ENCODE measurements around the gene PPP1R18. TPM values are rescaled to one million over a fixed set of nuclear protein-coding genes. Genes with fewer than 3 reads are reported as not detected.
A peak's percentile ranks its signal among the peaks of the same experiment; 100 is the strongest.
"Not testable (repeated sequence)": the region's sequence is repeated elsewhere in the genome, so short reads cannot be mapped to it uniquely, and the experiment has no call there.

The PPP1R18 gene, protein sequence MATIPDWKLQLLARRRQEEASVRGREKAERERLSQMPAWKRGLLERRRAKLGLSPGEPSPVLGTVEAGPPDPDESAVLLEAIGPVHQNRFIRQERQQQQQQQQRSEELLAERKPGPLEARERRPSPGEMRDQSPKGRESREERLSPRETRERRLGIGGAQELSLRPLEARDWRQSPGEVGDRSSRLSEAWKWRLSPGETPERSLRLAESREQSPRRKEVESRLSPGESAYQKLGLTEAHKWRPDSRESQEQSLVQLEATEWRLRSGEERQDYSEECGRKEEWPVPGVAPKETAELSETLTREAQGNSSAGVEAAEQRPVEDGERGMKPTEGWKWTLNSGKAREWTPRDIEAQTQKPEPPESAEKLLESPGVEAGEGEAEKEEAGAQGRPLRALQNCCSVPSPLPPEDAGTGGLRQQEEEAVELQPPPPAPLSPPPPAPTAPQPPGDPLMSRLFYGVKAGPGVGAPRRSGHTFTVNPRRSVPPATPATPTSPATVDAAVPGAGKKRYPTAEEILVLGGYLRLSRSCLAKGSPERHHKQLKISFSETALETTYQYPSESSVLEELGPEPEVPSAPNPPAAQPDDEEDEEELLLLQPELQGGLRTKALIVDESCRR
- 10 to 100 TPM; 32.3 to 40.7 (median 37.6) TPM for polyA plus RNA-seq (ENCODE audit: insufficient read length in 4 of 4)

DNA sequence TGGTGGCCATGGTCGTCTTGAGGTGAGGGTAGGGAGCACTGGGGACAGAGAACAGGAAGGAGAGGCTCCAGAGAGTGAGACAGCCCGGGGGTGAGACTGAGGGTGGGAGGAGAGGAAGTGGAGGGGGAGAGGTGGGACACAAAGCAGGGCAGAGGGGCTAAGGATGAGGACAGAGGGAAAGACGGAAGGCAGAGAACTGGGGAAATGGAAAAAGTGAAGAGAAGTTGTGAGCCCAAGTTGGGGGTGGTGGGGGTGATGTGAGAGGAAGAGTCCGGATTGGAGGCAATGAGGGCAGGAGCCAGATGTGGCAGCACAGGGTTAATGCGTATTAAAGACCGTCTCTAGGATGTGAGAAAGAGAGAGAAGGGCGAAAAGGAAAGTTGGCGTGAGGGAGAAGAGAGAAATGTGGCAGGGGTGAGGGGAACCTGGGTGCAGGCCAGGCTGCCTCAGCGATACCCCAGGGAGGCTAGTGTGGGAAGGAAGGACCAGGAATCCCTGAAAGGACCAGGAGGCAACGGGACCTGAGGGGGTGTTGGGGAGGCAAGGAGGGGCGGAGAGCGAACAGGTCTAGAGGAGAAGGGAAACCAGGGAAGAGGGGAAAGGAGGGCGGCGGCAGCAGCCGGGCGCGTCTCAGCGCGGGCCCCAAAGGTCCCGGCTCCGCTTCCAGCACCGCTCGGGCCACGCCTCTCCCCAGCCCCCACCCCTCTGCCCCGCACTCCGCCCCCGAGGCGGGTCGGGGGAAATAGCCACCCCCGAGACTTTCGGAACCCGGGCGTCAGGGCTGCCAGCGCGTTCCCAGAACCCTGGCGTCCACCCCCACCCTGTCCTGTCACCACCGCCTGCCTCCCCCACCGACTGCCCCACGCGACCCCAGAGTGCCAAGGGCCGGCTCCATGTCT lies at the start of gene PPP1R18:
PPP1R18 (minus strand) TSS at position 637 of the 899 bp plus-strand sequence; CDS start at position 10, 627 bp downstream.
- no peak for DNase-seq (ENCODE audit: low read depth in 4 of 4, low spot score in 2 of 4)

DNA sequence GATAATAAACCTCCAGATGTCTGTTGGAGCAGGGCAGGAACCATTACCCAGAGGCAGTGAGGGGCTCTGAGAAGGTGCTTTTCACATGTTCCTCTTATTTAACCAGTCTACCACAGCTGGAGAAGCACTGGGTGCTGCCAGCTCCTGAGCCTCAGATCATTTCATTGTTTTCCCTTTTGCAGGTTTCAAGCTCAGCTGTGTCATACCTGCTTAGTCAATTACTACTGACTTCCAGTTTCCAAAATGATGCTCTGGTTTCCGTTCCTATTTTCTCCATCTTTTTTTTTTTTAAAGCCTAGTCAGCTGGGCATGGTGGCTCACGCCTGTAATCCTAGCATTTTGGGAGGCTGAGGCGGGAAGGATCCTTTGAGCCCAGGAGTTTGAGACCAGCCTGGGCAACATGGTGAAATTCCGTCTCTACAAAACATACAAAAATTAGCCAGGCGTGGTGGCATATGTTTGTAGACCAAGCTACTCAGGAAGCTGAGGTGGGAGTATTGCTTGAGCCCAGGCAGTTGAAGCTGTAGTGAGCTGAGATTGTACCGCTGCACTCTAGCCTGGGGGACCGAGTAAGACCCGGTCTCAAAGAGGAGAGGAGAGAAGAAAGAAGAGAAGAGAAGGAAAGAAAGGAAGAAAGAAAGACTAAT lies 49.3 kb upstream of the PPP1R18 start:
- no peak for DNase-seq (ENCODE audit: low read depth in 4 of 4, low spot score in 2 of 4)

DNA sequence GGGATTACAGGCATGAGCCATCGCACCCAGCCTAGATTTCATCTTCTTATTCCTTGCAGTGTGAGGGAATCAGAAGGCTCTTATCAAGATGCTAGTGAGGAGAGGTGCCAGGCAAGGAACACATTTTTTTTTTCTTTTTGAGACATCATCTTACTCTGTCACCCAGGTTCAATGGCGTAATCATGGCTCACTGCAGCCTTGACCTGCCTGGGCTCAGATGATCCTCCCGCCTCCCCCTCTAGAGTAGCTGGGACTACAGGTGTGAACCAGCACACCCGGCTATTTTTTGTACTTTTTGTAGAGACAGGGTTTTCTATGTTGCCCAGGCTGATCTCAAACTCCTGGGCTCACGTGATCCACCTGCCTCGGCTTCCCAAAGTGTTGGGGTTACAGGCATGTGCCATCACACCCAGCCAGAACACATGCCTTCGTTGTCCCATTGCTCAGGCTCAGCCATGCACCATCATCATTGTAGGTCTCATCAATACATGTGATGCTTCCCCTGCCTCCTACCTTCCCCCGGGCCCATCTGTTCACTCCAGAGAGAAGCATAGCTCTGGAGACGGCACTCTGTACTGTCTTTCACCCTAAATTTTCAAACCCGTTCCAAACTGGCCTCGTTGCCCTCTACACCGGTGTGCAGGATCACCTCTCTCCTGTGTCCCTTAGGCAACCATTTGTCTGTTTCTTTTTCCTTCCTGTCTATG lies 45.9 kb upstream of the PPP1R18 start:
- DNase-seq (ENCODE audit: low read depth in 4 of 4, low spot score in 2 of 4): no peak

DNA sequence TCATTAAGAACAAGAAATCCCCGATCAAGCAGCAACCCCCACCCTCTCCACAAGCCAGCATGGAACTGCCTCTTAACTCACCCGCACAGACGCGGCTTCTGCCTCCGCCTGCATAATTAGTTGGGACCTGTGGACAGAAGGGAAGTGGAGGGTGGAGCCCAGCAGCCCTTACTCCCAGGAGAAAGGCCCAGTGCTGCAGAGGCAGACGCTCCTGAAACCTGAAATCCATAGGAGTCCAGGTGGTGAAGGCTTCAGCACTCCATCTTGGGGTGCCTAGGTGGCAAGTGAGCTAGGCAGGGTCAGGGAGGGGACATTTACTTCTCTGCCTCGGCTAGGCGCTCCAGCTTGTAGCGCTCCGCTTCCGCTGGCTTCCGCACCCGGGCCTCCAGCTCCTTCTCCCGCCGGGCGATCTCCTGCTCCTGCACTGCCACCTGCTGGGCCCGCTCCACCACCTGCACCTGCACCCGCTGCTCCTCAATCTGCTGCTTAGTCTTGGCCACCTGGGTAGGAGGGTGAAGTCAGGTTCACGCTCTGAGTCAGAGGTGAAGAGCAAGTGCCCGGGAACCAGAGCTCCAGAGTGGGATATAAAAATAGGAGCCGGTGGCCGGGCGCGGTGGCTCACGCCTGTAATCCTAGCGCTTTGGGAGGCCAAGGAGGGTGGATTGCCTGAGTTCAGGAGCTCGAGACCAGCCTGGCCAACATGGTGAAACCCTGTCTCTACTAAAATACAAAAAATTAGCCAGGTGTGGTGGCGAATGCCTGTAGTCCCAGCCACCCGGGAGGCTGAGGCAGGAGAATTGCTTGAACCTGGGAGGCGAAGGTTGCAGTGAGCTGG lies 44.4 kb upstream of the PPP1R18 start:
- DNase-seq (ENCODE audit: low read depth in 4 of 4, low spot score in 2 of 4): no peak

DNA sequence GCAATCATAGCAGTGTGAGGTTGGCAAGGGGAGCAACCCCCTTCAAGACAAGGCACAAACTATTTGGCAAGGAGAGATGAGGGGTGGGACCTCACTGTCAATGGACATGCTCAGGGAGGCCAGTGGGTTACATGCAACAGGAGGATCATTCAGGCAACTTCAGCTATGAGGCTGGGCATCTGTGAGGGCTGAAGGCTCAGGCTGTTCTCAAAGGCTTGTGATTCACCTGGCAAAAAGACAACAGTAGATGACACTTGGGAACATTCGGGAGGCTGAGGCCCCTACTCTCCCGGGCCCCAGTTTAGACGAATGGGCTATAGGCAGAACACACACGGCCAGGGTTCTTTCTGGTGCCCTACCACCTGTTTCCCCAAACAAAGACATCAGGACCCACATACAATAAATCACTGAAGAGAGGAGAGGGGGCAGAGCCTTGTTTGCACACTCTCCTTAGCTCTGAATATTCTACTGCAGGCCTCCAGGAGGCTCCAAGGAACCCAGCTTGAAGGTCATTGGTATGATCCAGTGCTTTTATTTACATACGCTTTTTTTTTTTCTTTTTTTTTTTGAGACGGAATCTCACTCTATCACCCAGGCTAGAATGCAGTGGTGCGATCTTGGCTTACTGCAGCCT lies 41.6 kb upstream of the PPP1R18 start:
- DNase-seq (ENCODE audit: low read depth in 4 of 4, low spot score in 2 of 4): no peak

DNA sequence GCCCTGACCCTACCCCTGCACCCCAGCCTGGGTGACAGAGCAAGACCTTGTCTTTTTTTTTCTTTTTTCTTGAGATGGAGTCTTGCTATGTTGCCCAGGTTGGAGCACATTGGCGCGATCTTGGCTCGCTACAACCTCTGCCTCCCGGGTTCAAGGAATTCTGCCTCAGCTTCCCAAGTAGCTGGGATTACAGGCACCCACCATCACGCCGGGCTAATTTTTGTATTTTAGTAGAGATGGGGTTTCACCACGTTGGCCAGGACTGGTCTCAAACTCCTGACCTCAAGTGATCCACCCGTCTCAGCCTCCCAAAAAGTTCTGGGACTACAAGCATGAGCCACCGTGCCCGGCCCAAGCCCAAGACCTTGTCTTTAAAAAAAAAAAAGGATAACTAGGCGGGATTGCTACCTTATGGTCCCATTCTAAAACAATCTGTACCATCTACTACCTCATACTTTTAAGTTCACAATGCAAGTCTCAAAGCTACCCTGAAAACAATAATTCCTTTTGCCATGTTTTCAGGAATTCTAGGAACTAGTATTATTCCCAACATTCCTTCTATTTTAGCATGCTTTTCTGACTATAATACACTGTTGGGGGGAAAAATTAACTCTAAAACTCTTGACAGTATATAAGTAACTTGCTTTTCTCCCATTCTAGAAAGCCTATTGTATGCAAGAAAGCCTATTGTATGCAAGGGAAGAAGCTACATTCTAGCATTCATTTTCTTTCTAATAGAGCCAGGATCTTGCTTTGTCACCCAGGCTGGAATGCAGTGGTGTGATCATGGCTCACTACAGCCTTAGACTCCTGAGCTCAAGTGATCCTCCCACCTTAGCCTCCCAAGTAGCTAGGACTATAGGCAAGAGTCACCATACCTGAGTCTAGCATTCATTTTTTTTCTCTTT lies 40.3 kb upstream of the PPP1R18 start:
- no peak for DNase-seq (ENCODE audit: low read depth in 4 of 4, low spot score in 2 of 4)

DNA sequence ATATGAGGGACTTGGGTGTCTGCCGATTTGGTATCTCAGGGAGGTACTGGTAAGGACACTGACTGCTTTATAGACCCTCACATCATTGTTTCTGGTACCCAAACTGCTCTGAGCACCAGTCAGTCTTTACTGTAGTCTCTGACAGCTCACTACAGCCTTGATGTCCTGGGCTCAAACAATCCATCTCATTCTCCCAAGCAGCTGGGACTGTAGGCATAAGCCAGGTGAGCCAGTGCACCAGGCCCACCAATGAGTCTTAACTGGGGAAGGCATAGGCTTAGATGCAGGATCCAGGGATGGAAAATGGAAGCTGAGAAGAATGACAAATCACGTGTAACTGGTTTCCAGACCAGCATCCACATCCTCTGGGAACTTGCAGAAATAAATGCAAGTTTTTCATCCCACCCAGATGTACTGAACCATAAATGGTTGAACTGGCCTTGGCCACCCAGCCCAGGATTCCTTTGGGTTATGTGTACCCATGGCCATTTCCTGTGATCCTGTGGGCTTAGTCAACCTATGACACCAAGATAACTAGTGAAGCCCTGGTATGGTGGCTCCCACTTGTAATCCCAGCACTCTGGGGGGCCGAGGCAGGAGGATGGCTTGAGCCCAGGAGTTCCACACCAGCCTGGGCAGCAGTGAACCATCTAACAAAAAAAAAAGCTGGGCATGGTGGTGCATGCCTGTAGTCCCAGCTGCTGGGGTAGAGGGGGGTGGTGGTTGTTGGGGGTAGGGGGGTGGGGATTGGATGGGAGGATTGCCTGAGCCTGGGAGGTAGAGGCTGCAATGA lies 39.5 kb upstream of the PPP1R18 start:
- DNase-seq (ENCODE audit: low read depth in 4 of 4, low spot score in 2 of 4): no peak

DNA sequence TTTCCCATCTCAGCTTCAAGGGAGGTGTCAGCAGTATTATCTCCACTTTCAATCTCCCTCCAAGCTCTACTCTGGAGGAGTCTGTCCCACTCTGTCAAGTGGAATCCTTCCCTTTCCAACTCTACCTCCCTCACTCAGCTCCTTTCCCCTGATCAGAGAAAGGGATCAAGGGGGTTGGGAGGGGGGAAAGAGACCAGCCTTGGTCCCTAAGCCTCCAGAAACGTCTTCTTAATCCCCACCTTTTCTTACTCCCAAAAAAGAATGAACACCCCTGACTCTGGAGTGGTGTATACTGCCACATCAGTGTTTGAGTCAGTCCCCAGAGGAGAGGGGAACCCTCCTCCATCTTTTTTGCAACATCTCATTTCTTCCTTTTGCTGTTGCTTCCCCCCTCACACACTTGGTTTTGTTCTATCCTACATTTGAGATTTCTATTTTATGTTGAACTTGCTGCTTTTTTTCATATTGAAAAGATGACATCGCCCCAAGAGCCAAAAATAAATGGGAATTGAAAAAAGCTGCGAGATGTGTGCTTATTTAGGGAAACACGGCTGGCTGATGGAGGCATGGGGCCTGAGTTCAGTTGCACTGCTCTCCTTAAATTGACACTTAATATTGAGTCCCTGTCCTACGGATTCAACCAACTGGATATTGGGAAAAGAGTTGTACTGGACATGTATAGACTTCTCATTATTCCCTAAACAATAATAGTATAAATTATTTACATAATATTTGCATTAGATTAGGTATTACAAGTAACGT lies 38.6 kb upstream of the PPP1R18 start:
- DNase-seq (ENCODE audit: low read depth in 4 of 4, low spot score in 2 of 4): no peak

DNA sequence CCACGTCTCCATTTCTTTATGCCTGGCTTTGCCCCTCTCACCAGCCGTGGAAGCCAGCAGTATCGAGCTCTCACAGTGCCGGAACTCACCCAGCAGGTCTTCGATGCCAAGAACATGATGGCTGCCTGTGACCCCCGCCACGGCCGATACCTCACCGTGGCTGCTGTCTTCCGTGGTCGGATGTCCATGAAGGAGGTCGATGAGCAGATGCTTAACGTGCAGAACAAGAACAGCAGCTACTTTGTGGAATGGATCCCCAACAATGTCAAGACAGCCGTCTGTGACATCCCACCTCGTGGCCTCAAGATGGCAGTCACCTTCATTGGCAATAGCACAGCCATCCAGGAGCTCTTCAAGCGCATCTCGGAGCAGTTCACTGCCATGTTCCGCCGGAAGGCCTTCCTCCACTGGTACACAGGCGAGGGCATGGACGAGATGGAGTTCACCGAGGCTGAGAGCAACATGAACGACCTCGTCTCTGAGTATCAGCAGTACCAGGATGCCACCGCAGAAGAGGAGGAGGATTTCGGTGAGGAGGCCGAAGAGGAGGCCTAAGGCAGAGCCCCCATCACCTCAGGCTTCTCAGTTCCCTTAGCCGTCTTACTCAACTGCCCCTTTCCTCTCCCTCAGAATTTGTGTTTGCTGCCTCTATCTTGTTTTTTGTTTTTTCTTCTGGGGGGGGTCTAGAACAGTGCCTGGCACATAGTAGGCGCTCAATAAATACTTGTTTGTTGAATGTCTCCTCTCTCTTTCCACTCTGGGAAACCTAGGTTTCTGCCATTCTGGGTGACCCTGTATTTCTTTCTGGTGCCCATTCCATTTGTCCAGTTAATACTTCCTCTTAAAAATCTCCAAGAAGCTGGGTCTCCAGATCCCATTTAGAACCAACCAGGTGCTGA lies 37.6 kb upstream of the PPP1R18 start:
- not testable (repeated sequence) for DNase-seq (ENCODE audit: low read depth in 4 of 4, low spot score in 2 of 4)

DNA sequence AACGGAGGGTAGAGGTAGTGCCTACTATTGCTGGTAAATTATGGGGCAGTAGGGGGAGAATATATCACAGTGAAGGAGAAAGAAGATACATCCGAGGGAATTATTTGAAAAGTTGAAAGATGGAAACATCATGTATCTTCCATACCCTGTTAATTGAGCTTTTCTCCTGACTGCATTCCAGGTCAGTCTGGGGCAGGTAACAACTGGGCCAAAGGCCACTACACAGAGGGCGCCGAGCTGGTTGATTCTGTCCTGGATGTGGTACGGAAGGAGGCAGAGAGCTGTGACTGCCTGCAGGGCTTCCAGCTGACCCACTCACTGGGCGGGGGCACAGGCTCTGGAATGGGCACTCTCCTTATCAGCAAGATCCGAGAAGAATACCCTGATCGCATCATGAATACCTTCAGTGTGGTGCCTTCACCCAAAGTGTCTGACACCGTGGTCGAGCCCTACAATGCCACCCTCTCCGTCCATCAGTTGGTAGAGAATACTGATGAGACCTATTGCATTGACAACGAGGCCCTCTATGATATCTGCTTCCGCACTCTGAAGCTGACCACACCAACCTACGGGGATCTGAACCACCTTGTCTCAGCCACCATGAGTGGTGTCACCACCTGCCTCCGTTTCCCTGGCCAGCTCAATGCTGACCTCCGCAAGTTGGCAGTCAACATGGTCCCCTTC lies 36.9 kb upstream of the PPP1R18 start:
- not testable (repeated sequence) for DNase-seq (ENCODE audit: low read depth in 4 of 4, low spot score in 2 of 4)

DNA sequence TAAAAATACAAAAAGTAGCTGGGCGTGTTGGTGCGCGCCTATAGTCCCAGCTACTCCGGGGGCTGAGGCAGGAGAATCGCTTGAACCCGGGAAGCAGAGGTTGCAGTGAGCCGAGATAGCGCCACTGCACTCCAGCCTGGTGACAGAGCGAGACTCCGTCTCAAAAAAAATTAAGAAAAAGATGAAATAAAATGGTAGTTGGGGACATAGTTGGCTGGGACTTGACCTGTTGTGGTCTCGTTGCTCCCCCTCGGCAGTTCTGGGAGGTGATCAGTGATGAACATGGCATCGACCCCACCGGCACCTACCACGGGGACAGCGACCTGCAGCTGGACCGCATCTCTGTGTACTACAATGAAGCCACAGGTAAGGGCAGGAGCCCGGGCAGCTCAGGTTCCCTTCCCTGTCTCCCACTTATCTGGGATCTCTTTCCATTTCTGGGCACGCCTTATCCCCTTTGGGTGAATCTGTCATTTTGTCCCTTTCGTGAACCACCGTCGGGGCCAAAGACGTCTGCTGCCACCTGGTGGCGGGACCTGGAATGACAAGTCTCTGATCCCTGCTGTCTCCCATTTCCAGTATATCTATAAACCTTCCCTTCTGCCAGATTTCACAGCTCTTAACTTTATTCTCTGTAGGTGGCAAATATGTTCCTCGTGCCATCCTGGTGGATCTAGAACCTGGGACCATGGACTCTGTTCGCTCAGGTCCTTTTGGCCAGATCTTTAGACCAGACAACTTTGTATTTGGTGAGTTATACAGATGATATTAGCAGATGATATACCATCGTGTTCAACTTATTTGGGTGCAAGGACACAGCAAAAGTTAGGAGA lies 36.1 kb upstream of the PPP1R18 start:
- DNase-seq (ENCODE audit: low read depth in 4 of 4, low spot score in 2 of 4): peak in 3 of 4 donors; percentile 56 to 71 (median 63)

DNA sequence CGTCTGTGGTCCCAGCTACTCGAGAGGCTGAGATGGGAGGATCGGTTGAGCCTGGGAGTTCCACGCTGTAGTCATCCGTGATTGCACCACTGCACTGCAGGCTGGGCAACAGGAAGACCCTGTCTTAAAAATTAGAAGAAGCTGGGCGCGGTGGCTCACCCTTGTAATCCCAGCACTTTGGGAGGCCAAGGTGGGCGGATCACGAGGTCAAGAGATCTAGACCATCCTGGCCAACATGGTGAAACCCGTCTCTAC lies 35.5 kb upstream of the PPP1R18 start:
- DNase-seq (ENCODE audit: low read depth in 4 of 4, low spot score in 2 of 4): not testable (repeated sequence)

DNA sequence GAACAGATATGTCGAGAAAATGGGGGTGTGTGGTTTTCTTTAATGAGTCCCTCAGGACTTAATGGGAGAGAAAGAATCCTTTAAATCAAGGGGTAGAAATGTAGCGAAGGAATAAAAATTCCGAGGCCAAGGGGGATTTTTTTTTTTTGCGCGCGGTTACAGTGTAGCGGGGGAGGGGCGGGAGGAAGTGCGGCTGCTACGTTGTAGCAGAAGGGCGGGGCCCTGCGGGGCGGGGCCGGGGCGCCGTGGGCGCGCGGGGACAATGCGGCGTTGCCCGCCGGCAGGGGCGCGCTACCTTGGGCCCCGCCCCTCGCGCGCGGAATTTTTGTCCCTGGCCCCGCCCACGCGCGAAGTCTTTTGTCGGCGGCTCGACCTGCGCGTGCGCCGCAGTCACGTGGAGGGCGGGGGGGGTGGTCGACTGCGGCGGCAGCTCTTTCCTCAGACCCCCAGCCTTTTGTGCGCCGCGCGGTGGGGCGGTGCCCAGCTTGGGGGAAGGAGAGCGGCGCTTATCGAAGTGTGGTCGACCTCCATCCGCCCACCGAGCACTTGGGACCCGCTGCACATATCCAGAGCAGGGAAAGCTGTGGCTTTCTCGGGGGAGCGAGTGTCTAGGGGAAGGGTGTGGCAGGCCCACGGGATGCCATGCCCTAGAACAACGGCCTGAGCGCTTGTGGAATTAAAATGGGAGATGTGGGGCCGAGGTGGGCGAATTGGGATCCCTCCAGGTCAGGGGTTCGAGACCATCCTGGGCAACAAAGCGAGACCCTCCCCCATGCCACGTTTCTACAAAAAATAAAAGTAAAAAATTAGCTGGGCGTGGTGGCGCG lies 35.0 kb upstream of the PPP1R18 start:
- peak; percentile 60 to 86 (median 84) for DNase-seq (ENCODE audit: low read depth in 4 of 4, low spot score in 2 of 4)

All from left renal cortex interstitium (tissue), 4 donors.